Keratinocyte (primary cell): ENCODE measurements around the gene CYP4B1. TPM values are rescaled to one million over a fixed set of nuclear protein-coding genes. Genes with fewer than 3 reads are reported as not detected.

Source experiments
- DNase-seq: peaks from one replicate; pipeline ENCODE4 v3.0.0-alpha.2; 2011; ENCODE audit warnings: low read depth, missing footprints, low spot score
- FAIRE-seq: peaks from 2 replicates; lab custom pipeline; 2011; peaks lifted over from hg19 to GRCh38; lab: Jason Lieb, UNC
- H2AFZ ChIP-seq: 2 replicates; pipeline ENCODE4 v1.6.0; 2012; ENCODE audit warnings: low read length, control low read depth, inconsistent platforms; ENCODE audit not compliant: control insufficient read depth
- H3K27ac ChIP-seq: 2 replicates; pipeline ENCODE4 v1.5.1; 2011; ENCODE audit warnings: low read length; ENCODE audit not compliant: control insufficient read depth, insufficient read depth
- H3K27me3 ChIP-seq: 3 replicates; pipeline ENCODE4 v1.6.0; 2011; ENCODE audit warnings: low read length; ENCODE audit not compliant: control insufficient read depth, insufficient read depth; ENCODE audit errors: extremely low read depth
- H3K36me3 ChIP-seq, 2 experiments: 2 replicates in 1 of 2; 3 replicates in 1 of 2; pipeline ENCODE4 v1.5.1; 2011; ENCODE audit warnings: low read length in 2 of 2, mild to moderate bottlenecking in 1 of 2; ENCODE audit not compliant: control insufficient read depth in 2 of 2, insufficient read depth in 2 of 2; ENCODE audit errors: extremely low read depth in 1 of 2
- H3K4me1 ChIP-seq: 3 replicates; pipeline ENCODE4 v1.5.1; 2011; ENCODE audit warnings: low read length; ENCODE audit not compliant: control insufficient read depth, insufficient read depth; ENCODE audit errors: extremely low read depth
- H3K4me2 ChIP-seq: 3 replicates; pipeline ENCODE4 v1.6.0; 2011; ENCODE audit warnings: low read depth, low read length; ENCODE audit not compliant: control insufficient read depth, insufficient read depth; ENCODE audit errors: extremely low read depth
- H3K4me3 ChIP-seq, 3 experiments: fragments of 200-600 bp in 1 of 3; sonication (generic) in 1 of 3; 2 replicates in 2 of 3; 3 replicates in 1 of 3; pipeline ENCODE4 v1.5.1; 2011 to 2016; ENCODE audit warnings: low read length in 3 of 3, mild to moderate bottlenecking in 3 of 3, control low read depth in 2 of 3, inconsistent platforms in 1 of 3, low read depth in 1 of 3, mixed read lengths in 1 of 3, mixed run types in 1 of 3, moderate library complexity in 1 of 3; ENCODE audit not compliant: control insufficient read depth in 2 of 3, insufficient read depth in 2 of 3; ENCODE audit errors: extremely low read depth in 1 of 3
- H3K79me2 ChIP-seq: 2 replicates; pipeline ENCODE4 v1.6.0; 2012; ENCODE audit warnings: low read length; ENCODE audit not compliant: control insufficient read depth, insufficient read depth
- H3K9ac ChIP-seq: 3 replicates; pipeline ENCODE4 v1.6.0; 2011; ENCODE audit warnings: low read length; ENCODE audit not compliant: control insufficient read depth, insufficient read depth; ENCODE audit errors: extremely low read depth
- H3K9me1 ChIP-seq: 3 replicates; pipeline ENCODE4 v1.6.0; 2011; ENCODE audit warnings: low read length; ENCODE audit not compliant: control insufficient read depth, insufficient read depth; ENCODE audit errors: extremely low read depth
- H3K9me3 ChIP-seq: 2 replicates; pipeline ENCODE4 v1.5.1; 2012; ENCODE audit warnings: low read depth, low read length; ENCODE audit not compliant: control insufficient read depth
- H4K20me1 ChIP-seq: 3 replicates; pipeline ENCODE4 v1.6.0; 2011; ENCODE audit warnings: low read length; ENCODE audit not compliant: control insufficient read depth, insufficient read depth; ENCODE audit errors: extremely low read depth
- CTCF ChIP-seq, 3 experiments: IDR thresholded peaks in 1 of 3; conservative IDR thresholded peaks in 1 of 3; optimal IDR thresholded peaks in 1 of 3; 2 replicates in 2 of 3; 3 replicates in 1 of 3; pipeline versions ENCODE3 to v1.5.1; 2011; ENCODE audit warnings: low read length in 3 of 3, mild to moderate bottlenecking in 3 of 3, moderate library complexity in 2 of 3, control low read depth in 1 of 3, inconsistent platforms in 1 of 3; ENCODE audit not compliant: insufficient read depth in 2 of 3; ENCODE audit errors: extremely low read depth in 1 of 3
- EZH2 ChIP-seq: IDR thresholded peaks from one replicate; pipeline ENCODE4 v1.6.1; 2012; ENCODE audit warnings: inconsistent platforms, mild to moderate bottlenecking, low read length, moderate library complexity
- dilution Hi-C: fragments of 300-500 bp; cut with MboI; formaldehyde crosslinking; loops from one replicate; pipeline ENCODE4 v1.7.0; 2020; ENCODE audit warnings: low sequenced_read_pairs; ENCODE audit not compliant: extremely low pct_ligation_motif_present
- polyA plus RNA-seq, 5 experiments: library from polyadenylated mRNA; depleted of rRNA in 3 of 5; stranded (reverse) in 3 of 5; stranded (forward) in 1 of 5; unstranded in 1 of 5; fragments of >200 nt; gene quantifications; 1 replicate in 1 of 5; 2 replicates in 3 of 5; 3 replicates in 1 of 5; pipeline versions ENCODE4 v1.2.1 to v1.2.3, GENCODE V29; 2011 to 2012; ENCODE audit warnings: missing spikeins in 2 of 5, low read depth in 1 of 5, low replicate concordance in 1 of 5

The CYP4B1 gene
- polyA plus RNA-seq, 1 donor (not counting 4 experiments of a cell fraction or from before 2014, with no cell fraction given), result 2.1 TPM

GRCh38 chr1:46804027-46804889, 5.4 kb downstream of the CYP4B1 start:
- Histone ChIP-seq H3K4me3 (no peak overlapping the region), H3K36me3 (no peaks in the 10 kb centered on the region), H2AFZ (no peak overlapping the region), H4K20me1 (no peaks in the 10 kb centered on the region), H3K9ac (no peak overlapping the region), H3K4me1 (peaks cover 6% of the 10 kb centered on the region), H3K79me2 (no peaks in the 10 kb centered on the region), H3K9me3 (no peaks in the 10 kb centered on the region), H3K27me3 (peaks cover 4% of the 10 kb centered on the region), H3K27ac (no peak overlapping the region), H3K4me2 (peak overlapping the region; percentile 9), H3K9me1 (no peaks in the 10 kb centered on the region)
- TF ChIP-seq EZH2 (no peak), CTCF (optimal IDR thresholded peaks at IDR 0.05 in 1 of 3, IDR thresholded peaks at IDR 0.05 in 1 of 3, conservative IDR thresholded peaks at IDR 0.05 in 1 of 3; ENCODE audit: extremely low read depth in 1 of 3, insufficient read depth in 2 of 3, low read length in 3 of 3) (no peak)
- DNase-seq (no peak), FAIRE-seq (no peak)
- dilution Hi-C loops, result no loop called here

GRCh38 chr1:46804926-46805325, 6.1 kb downstream of the CYP4B1 start:
- no peak for FAIRE-seq
- no peak overlapping the region for H2AFZ ChIP-seq

More at GRCh38 chr1:46804926-46805325, 6.1 kb downstream of the CYP4B1 start:
- H3K79me2 ChIP-seq, result no peaks in the 10 kb centered on the region
- peaks cover 4% of the 10 kb centered on the region for H3K27me3 ChIP-seq
- no peak overlapping the region for H3K9ac ChIP-seq
- H3K4me3 ChIP-seq, result no peak overlapping the region
- DNase-seq, result no peak
- no peaks in the 10 kb centered on the region for H4K20me1 ChIP-seq
- no peaks in the 10 kb centered on the region for H3K9me1 ChIP-seq
- H3K27ac ChIP-seq, result no peak overlapping the region
- H3K4me1 ChIP-seq, result peaks cover 6% of the 10 kb centered on the region
- H3K36me3 ChIP-seq, result no peaks in the 10 kb centered on the region
- no peaks in the 10 kb centered on the region for H3K9me3 ChIP-seq
- no peak overlapping the region for H3K4me2 ChIP-seq
- TF ChIP-seq CTCF (optimal IDR thresholded peaks at IDR 0.05 in 1 of 3, IDR thresholded peaks at IDR 0.05 in 1 of 3, conservative IDR thresholded peaks at IDR 0.05 in 1 of 3; ENCODE audit: extremely low read depth in 1 of 3, insufficient read depth in 2 of 3, low read length in 3 of 3) (no peak), EZH2 (no peak)
- dilution Hi-C loops, result no loop called here
